Activated T-cell treated with anti-CD3 and anti-CD28 coated beads, Interleukin-2, amount 50 U/mL, for 4 hours (primary cell): ENCODE measurements around the gene PRKCZ. TPM values are rescaled to one million over a fixed set of nuclear protein-coding genes. Genes with fewer than 3 reads are reported as not detected.

Experiments
- ATAC-seq, 2 donors: fragments of 200-7000 bp; cut with Tn5 transposase; one replicate each; pipeline ENCODE4 v1.10.0; 2021
- DNase-seq: peaks from one replicate; pipeline ENCODE4 v3.0.0-alpha.2; 2020
- H3K27me3 Mint-ChIP-seq: one replicate; pipeline ENCODE4 v1.8.0; 2021; ENCODE audit warnings: low read depth, mixed read lengths
- H3K36me3 Mint-ChIP-seq: one replicate; pipeline ENCODE4 v1.8.0; 2022; ENCODE audit warnings: mixed read lengths; ENCODE audit not compliant: insufficient read depth
- H3K4me1 Mint-ChIP-seq: one replicate; pipeline ENCODE4 v1.8.0; 2021; ENCODE audit warnings: low read depth, mixed read lengths
- H3K4me3 Mint-ChIP-seq: one replicate; pipeline ENCODE4 v1.8.0; 2021; ENCODE audit warnings: mild to moderate bottlenecking, moderate library complexity, mixed read lengths
- H3K9me3 Mint-ChIP-seq: one replicate; pipeline ENCODE4 v1.8.0; 2021; ENCODE audit warnings: mixed read lengths
- total RNA-seq, 3 donors: library from RNA; stranded (reverse); gene quantifications; one replicate each; pipeline ENCODE4 v1.2.1, GENCODE V29; 2021

The PRKCZ gene
- total RNA-seq, 3 donors from 2014 or later, result 15.0 to 15.6 (median 15.0) TPM

DNA sequence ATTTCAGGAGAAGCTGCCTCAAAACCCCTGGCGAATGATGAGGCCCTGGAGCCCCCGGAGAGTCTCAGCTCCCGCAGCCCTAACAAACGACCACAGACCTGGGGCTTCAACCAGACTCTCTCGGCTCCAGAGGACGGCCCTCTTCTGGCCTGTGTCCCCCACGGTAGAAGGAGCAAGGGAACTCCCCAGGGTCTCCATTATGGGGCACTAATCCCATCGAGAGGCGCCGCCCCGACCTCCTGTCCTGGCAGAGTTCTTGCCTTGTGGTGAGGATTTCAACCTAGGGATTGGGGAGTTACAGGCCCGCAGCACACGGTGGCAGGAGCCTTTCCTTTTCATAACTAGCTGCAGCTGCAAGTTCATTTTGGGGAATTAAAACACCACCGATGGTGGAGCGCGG is 138.1 kb downstream of the PRKCZ start:
- ATAC-seq (no peak), DNase-seq (no peak)
- Mint-ChIP-seq H3K9me3 (no peaks in the 10 kb centered on the region), H3K36me3 (peaks cover 7% of the 10 kb centered on the region), H3K4me1 (peaks cover 18% of the 10 kb centered on the region), H3K4me3 (no peak overlapping the region), H3K27me3 (no peaks in the 10 kb centered on the region)

DNA sequence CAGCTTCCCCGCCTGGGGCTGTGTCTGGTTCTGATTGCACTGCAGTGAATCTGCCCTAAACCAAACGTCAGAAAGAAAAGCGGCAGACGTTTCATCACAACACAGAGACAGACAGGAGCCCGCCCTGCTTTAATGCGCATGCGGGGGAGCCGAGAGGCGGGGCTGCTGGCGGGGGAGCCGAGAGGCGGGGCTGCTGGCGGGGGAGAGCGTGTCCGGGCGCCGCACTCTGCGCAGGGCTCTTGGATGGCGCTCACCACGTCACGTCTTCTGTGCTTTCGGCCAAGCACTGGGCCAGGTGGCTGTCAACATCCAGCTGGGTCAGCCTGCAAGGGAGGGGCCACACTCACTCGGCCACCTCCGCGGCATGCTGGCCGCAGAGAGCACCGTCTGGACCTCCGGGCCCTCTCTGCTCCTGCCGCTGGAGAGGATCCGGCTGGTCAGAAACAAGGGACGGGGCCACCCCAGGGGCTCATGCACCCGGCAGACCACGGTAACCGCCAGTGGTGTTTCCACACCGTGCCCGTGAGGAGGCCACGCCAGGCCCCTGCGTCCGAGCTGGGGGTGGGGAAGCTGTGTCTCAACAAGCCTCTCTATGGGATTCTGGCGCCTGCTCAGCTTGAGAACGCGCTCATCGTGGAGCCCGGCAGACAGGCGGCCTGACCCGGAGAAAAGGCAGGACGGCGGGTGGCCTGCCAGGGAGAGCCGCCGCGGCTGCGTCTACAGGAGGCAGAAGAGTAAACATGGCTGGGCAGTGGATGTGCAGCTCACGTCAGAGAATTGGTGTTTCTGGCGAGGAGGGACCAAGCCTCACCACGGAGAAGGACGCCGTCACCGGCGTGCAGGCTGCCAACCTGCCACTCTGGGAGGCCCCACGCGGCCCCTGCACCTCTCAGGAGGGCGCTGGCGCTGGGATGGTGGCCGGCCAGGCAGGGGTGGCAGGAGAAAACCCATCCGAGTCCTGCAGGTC is 139.5 kb downstream of the PRKCZ start:
- Mint-ChIP-seq H3K4me1 (peaks cover 20% of the 10 kb centered on the region), H3K4me3 (peak overlapping the region; percentile 79), H3K27me3 (no peaks in the 10 kb centered on the region), H3K36me3 (peaks cover 4% of the 10 kb centered on the region), H3K9me3 (no peaks in the 10 kb centered on the region)
- DNase-seq (peak; percentile 86), ATAC-seq (peak; percentile 90 to 92)

DNA sequence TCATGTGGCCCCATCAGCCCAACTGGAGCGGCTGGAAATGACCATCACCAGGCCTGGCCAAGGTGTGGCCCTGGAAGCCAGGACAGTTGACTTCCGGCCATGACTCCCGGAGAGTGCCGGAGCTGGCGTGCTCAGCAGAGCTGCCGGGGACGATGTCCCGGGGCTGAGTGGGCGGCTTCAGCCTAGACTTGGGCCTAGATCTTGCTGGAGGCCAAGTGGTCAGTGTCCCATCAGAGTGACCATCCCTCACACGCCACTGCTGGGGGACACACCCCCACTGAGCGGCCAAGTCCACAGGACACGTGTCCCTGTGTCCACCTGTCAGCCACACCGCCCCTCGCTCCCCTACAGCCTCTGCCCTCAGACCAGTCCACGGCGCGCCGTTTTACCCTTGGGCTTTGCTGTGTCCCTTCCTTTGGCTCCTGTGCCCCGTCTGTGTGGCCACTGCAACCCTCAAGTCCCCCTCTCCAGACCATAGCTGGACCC is 140.3 kb downstream of the PRKCZ start:
- H3K27me3 Mint-ChIP-seq, result no peaks in the 10 kb centered on the region
- peaks cover 2% of the 10 kb centered on the region for H3K36me3 Mint-ChIP-seq
- H3K9me3 Mint-ChIP-seq, result no peaks in the 10 kb centered on the region
- ATAC-seq (no peak), DNase-seq (no peak)
- peak overlapping the region; percentile 49 for H3K4me3 Mint-ChIP-seq
- H3K4me1 Mint-ChIP-seq, result peaks cover 20% of the 10 kb centered on the region

DNA sequence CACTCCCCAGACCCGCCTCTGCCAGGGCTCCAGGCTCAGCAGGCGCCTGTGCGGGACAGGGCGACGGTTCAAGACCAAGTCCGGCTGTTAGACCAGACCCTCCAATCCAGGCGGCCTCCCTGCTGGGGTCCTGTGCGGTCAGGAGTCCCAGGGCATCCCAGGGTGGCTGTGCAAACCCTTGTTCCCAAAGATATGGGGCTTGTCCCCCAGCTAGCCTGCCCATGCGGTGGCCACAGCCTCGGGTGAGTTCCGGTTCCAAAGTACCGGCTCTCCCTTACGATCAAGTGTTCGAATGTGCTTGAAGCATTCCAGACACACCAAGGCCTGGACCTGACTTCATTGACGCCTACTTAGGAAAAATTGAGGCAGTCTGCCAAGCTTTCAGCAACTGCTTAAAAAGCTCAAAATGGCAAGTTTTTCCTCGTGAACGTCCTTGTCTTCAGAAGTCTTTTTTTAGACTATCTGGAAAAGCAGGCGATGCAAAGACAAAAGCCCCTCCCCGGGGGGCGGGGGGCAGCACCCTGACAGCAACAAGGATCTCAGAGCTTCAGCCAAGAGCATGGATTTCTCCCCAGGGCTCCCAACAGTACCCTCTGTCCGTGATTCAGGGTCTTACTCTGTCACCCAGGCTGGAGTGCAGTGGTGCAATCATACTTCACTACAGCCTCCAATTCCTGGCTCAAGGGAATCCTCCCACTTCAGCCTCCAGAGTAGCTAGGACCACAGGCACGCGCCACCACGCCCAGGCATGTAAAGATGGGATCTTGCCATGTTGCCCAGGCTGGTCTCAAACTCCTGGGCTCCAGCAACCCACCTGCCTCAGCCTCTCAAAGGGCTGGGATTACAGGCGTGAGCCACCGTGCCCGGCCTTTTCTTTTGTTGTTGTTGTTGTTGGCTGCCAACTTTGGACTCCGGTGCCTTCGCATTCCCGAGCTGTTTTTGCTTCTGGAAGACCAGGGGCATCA is 142.1 kb downstream of the PRKCZ start:
- Mint-ChIP-seq H3K4me1 (peaks cover 20% of the 10 kb centered on the region), H3K4me3 (peak overlapping the region; percentile 67), H3K36me3 (no peaks in the 10 kb centered on the region), H3K27me3 (no peaks in the 10 kb centered on the region), H3K9me3 (no peaks in the 10 kb centered on the region)
- no peak for ATAC-seq
- no peak for DNase-seq

DNA sequence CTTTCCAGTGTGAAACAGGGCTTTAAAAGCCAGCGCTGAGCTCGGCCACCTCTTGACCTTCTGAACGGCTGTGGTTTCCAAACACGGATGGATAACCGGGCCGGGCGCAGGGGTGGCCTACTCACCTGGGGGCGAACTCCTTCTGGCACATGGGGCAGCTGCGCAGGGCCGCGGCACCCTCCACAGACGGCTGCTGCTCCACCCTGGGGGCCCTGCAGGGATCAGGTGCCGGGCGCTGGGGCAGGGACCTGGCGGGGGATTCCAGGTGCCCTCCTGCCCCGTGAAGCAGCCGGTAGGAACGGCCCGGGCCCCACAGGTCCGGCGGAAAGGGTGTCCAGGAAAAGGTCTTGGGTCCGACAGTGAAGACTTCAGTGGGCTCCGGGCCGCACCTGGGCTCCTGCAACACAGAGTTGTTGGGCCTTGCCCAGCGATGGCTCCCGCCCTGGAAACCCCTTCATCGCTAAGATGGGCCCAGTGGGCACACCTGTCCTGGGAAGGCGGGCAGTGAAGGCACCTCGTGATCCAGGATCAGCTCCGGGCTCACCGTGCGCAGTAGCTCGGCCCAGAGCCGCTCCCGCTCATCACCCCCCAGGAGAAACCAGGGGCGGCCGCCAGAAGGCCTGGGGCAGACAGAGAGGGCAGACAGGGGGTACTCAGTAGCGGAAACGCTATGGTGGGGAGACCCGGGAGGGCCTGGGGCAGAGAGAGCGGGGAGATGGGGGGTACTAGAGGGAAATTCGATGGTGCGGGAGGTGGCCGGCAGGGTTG is 143.5 kb downstream of the PRKCZ start:
- H3K4me1 Mint-ChIP-seq, result peaks cover 30% of the 10 kb centered on the region
- ATAC-seq (no peak), DNase-seq (no peak)
- H3K9me3 Mint-ChIP-seq, result no peaks in the 10 kb centered on the region
- H3K36me3 Mint-ChIP-seq, result no peaks in the 10 kb centered on the region
- peak overlapping the region; percentile 74 for H3K4me3 Mint-ChIP-seq
- H3K27me3 Mint-ChIP-seq, result no peaks in the 10 kb centered on the region

DNA sequence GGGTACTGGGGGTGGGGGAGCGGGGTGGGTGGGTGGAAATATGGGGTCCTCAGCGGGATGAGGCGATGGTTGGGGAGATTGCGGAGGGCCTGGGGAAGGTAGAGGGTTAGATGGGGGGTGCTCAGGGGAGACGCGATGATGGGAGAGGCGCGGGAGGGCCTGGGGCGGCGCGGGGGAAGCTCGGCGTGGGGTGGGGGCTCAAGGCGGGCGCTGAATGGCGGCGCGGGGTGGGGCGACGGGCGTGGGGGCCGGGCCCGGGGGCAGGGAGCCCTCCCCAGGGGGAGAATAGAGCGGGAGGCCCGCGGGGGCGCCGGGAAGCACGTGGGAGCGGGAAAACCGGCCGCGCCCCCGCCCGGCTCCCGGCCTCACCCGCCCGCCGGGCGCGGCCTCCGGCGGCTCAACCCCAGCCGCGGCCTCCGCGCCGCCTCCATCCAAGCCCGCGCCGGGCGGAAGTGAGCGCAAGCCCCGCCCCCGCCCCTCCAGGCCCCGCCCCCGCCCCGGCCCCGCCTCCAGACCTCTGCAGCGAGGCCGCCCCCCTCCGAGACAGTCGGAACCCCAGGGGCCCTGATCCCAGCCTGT is 144.2 kb downstream of the PRKCZ start, which contains the start of gene FAAP20:
Gene FAAP20, minus strand, starts transcription at position 454 of the 579 bp plus-strand sequence. Its CDS starts 23 bp downstream, at position 431.
- Mint-ChIP-seq H3K27me3 (no peaks in the 10 kb centered on the region), H3K4me3 (peak within 1 kb of the TSS; percentile 85), H3K9me3 (no peaks in the 10 kb centered on the region), H3K36me3 (no peaks in the 10 kb centered on the region), H3K4me1 (peaks cover 35% of the 10 kb centered on the region)
- ATAC-seq (peak; percentile 66 to 69), DNase-seq (peak; percentile 68)

DNA sequence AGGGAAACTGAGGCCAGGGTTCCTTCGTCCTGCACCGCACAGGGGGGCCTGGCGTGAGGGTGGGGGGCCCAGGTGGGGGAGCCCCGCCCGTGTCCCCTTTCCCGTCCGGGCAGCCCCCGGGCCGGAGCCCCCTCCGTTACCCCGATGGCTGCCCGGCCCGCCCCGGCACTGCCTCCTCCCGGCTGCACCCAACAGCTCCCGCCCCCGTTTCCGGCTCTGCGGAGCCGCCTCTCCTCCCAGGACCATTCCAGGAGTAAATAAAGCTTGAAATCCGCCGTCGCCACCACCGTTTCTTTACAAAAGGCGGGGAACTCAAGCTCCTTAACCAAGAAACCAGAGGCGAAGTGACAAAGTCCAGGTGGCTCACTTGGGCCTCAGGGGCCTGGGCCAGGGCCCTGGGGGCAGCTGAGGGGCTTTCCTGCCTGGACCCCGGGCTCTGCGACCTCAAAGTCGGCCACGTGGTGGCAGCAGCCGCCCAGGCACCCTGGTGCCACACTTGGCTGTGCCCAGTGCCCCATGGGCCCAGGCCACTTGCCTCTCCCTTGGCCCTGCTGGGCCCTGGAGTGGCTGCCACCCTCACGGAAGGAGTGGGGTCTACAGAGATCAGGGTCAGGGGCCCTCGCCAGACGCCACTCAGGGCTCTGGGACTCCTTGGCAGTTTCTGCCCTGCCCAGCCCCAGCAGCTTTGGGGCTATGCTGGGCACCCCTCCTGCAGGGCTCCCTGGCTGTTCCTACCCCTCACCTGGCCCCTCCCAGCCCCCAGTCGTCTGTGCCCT is 144.9 kb downstream of the PRKCZ start:
- H3K4me3 Mint-ChIP-seq, result peak overlapping the region; percentile 85

DNA sequence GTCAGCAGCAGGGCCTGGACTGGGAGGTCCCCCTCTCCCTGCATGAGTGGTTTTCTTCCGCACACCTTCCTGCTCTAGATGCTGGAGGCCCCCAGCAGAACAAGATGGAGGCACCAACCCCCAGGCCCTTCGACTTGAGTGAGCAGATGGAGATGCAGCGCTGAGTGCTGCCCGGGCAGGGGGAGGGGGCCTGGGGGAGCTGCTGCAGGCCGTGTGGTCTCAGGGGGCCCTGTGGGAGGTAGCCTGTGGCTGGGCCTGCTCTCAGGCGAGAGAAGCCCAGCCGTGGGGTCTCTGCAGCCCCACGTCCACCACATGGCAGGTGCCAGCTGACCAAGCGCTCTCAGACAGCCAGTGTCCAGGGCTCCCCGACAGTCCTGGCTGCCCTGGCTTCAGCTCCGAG is 145.6 kb downstream of the PRKCZ start:
- peaks cover 35% of the 10 kb centered on the region for H3K4me1 Mint-ChIP-seq

More for the DNA sequence above, 144.9 kb downstream of the PRKCZ start:
- DNase-seq, result peak; percentile 81
- peaks cover 39% of the 10 kb centered on the region for H3K4me1 Mint-ChIP-seq
- H3K27me3 Mint-ChIP-seq, result no peaks in the 10 kb centered on the region
- peak; percentile 74 to 77 for ATAC-seq
- H3K36me3 Mint-ChIP-seq, result no peaks in the 10 kb centered on the region
- H3K9me3 Mint-ChIP-seq, result no peaks in the 10 kb centered on the region

DNA sequence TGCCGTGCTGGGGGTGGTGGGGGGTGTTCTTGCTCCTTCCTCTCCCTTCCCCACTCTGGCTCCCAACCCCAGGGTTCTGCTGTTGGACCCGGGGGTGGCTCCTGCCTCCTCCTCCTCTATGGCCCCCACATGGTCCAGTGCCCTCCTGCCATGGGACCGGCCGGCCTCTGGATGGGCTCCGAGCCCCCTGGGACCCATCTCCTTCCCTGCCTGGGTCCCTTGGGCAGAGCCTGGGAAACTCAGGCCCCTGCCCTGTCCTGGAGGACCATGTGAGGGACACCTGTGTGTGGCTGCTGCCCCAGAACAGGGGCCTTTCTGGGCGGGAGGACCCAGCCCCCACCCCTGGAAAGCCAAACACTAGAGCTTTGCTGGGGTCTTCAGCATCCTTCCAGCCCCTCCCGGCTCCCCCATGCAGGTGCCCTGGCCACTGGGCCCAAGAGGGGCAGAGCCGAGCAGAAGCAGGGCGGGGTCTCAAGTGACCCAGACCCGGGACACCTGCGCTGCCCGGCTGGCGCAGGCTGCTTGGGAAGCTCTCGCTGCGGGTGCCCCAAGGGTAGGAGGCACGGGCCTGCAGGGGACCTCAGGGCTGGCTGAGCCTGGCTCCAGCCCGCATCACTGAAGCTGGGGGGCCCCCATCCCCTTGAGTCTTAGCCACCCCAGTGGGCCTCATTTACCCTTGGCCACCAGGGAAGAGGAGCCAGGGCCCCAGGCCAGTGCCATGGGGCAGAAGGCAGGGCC is 146.9 kb downstream of the PRKCZ start:
- Mint-ChIP-seq H3K9me3 (no peaks in the 10 kb centered on the region), H3K27me3 (no peaks in the 10 kb centered on the region), H3K4me3 (no peak overlapping the region), H3K4me1 (peaks cover 29% of the 10 kb centered on the region), H3K36me3 (no peaks in the 10 kb centered on the region)
- DNase-seq (no peak), ATAC-seq (no peak)

More for the DNA sequence above, 145.6 kb downstream of the PRKCZ start:
- H3K9me3 Mint-ChIP-seq, result no peaks in the 10 kb centered on the region
- ATAC-seq (no peak), DNase-seq (no peak)
- H3K36me3 Mint-ChIP-seq, result no peaks in the 10 kb centered on the region
- no peaks in the 10 kb centered on the region for H3K27me3 Mint-ChIP-seq
- H3K4me3 Mint-ChIP-seq, result no peak overlapping the region

DNA sequence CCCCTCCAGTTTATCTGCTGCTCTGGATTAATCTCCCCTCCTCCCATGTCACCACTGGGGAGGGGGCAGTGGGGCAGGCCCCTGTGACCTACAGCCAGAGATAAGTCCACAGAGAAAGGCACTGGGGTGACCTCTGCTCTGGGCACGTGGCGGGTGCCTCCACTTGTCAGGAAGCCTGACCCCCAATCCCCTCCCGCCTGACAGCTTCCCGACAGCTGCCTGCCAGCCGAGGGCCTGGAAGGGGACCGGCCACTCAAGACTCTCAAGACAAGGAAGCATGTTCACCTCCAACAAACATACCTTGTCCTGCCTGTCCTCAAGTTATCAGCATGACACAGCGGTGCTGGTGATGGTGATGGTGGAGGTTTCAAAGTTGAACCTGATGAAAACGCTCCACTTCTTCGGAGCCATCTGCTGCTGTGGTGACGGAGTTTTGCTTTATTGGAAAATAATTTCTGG is 147.5 kb downstream of the PRKCZ start:
- Mint-ChIP-seq H3K9me3 (no peaks in the 10 kb centered on the region), H3K27me3 (no peaks in the 10 kb centered on the region), H3K4me3 (no peak overlapping the region), H3K4me1 (peaks cover 25% of the 10 kb centered on the region), H3K36me3 (no peaks in the 10 kb centered on the region)
- DNase-seq (no peak), ATAC-seq (no peak)

DNA sequence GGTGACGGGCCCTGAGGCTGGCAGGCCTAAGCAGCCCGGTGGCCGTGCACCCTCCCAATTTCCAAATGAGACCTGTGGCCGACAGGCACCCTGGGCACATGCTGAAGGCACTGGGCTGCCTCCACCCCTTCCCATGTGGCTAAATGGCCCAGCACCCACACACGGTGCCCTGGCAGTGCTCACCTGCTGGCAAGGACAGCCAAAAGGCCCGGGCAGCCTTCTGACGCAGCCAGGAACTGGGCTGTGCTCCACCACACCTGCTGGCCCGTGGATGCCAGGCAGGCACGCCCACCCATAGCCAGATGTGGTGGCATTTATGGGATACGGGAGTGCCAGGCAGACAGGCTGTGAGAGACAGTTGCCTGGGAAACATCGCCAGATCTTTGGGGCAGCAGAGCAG is 148.4 kb downstream of the PRKCZ start:
- Mint-ChIP-seq H3K4me3 (peak overlapping the region; percentile 85), H3K36me3 (no peaks in the 10 kb centered on the region), H3K27me3 (no peaks in the 10 kb centered on the region), H3K4me1 (peaks cover 24% of the 10 kb centered on the region), H3K9me3 (no peaks in the 10 kb centered on the region)
- no peak for DNase-seq
- no peak for ATAC-seq
